IMR-90 (cell line): Measurements from ENCODE around the gene PPM1M. TPM values are rescaled to one million over a fixed set of nuclear protein-coding genes. Genes with fewer than 3 reads are reported as not detected.

Experiments used
- ATAC-seq: fragments of 200-7000 bp; cut with Tn5 transposase; 2 replicates; pipeline ENCODE4 v1.9.1; 2020; ENCODE audit warnings: low read depth, mild to moderate bottlenecking, moderate library complexity
- BruUV-seq: library from RNA; stranded (reverse); fragments of 400-500 nt; replicated peaks from 2 replicates; lab custom pipeline; 2021; lab: Mats Ljungman, UMichigan
- CTCF ChIA-PET: fragments of 300-600 bp; formaldehyde crosslinking; extraction: SDS; loops from one replicate; lab custom pipeline; 2021; ENCODE audit warnings: antibody characterized with exemption; lab: Yijun Ruan, JAX
- POLR2A ChIA-PET: fragments of 300-600 bp; sonication (Branson Sonifier 250); formaldehyde crosslinking; loops from one replicate; lab custom pipeline; 2022; ENCODE audit warnings: antibody characterized with exemption; ENCODE audit not compliant: unreplicated experiment; lab: Charles Lee
- DNase-seq: peaks from one replicate; pipeline ENCODE4 v3.0.0; 2013
- H2AFZ ChIP-seq: replicated peaks from 2 replicates; pipeline ENCODE3; 2013; ENCODE audit warnings: low read length, mild to moderate bottlenecking; ENCODE audit not compliant: poor library complexity
- H2AK5ac ChIP-seq: 2 replicates; pipeline ENCODE4 v1.6.1; 2013; ENCODE audit warnings: low read depth, low read length, inconsistent platforms
- H2AK9ac ChIP-seq: replicated peaks from 2 replicates; pipeline ENCODE3; 2013; ENCODE audit warnings: mild to moderate bottlenecking, low read depth, low read length, moderate library complexity; ENCODE audit not compliant: poor library complexity
- H2BK120ac ChIP-seq: 2 replicates; pipeline ENCODE4 v1.6.1; 2013; ENCODE audit warnings: low read depth, low read length, inconsistent platforms
- H2BK15ac ChIP-seq: 3 replicates; pipeline ENCODE4 v1.6.1; 2013; ENCODE audit warnings: low read depth, low read length, inconsistent platforms
- H2BK20ac ChIP-seq: 2 replicates; pipeline ENCODE4 v1.6.1; 2013; ENCODE audit warnings: low read depth, mild to moderate bottlenecking, inconsistent platforms, low read length, moderate library complexity
- H2BK5ac ChIP-seq: 2 replicates; pipeline ENCODE4 v1.6.1; 2013; ENCODE audit warnings: mild to moderate bottlenecking, low read depth, low read length, inconsistent platforms; ENCODE audit not compliant: poor library complexity, severe bottlenecking
- H3K14ac ChIP-seq: replicated peaks from 2 replicates; pipeline ENCODE4 v1.6.1; 2013; ENCODE audit warnings: low read depth, low read length, inconsistent platforms
- H3K18ac ChIP-seq: 2 replicates; pipeline ENCODE4 v1.6.1; 2013; ENCODE audit warnings: low read depth, low read length, control low read depth
- H3K23ac ChIP-seq: 2 replicates; pipeline ENCODE4 v1.6.1; 2013; ENCODE audit warnings: low read depth, low read length, inconsistent platforms
- H3K27ac ChIP-seq: 2 replicates; pipeline ENCODE4 v1.5.1; 2013; ENCODE audit warnings: mild to moderate bottlenecking, control low read depth, low read length; ENCODE audit not compliant: insufficient read depth
- H3K27me3 ChIP-seq: 2 replicates; pipeline ENCODE4 v1.6.1; 2013; ENCODE audit warnings: low read length; ENCODE audit not compliant: control insufficient read depth, insufficient read depth
- H3K36me3 ChIP-seq: 2 replicates; pipeline ENCODE4 v1.6.1; 2013; ENCODE audit warnings: low read length, mixed read lengths; ENCODE audit not compliant: control insufficient read depth, insufficient read depth
- H3K4ac ChIP-seq: 2 replicates; pipeline ENCODE4 v1.6.1; 2013; ENCODE audit warnings: low read depth, low read length, inconsistent platforms
- H3K4me1 ChIP-seq: 2 replicates; pipeline ENCODE4 v1.6.1; 2013; ENCODE audit warnings: low read length, mixed read lengths; ENCODE audit not compliant: control insufficient read depth, insufficient read depth
- H3K4me2 ChIP-seq: 2 replicates; pipeline ENCODE4 v1.6.1; 2013; ENCODE audit warnings: low read depth, mild to moderate bottlenecking, control low read depth, low read length, moderate library complexity
- H3K4me3 ChIP-seq: 2 replicates; pipeline ENCODE4 v1.5.1; 2013; ENCODE audit warnings: low read depth, mild to moderate bottlenecking, control low read depth, low read length, moderate library complexity; ENCODE audit not compliant: insufficient read depth
- H3K56ac ChIP-seq: 2 replicates; pipeline ENCODE4 v1.6.1; 2013; ENCODE audit warnings: low read length, inconsistent platforms; ENCODE audit not compliant: insufficient read depth; ENCODE audit errors: extremely low read depth
- H3K79me1 ChIP-seq, 2 experiments: 2 replicates each; pipeline ENCODE4 v1.6.1; 2013; ENCODE audit warnings: low read length in 2 of 2, inconsistent platforms in 1 of 2, low read depth in 1 of 2
- H3K9ac ChIP-seq: 2 replicates; pipeline ENCODE4 v1.6.1; 2013; ENCODE audit warnings: low read depth, low read length, control low read depth
- H3K9me1 ChIP-seq: 2 replicates; pipeline ENCODE4 v1.6.1; 2013; ENCODE audit warnings: low read length, inconsistent platforms; ENCODE audit not compliant: insufficient read depth
- H3K9me3 ChIP-seq: 2 replicates; pipeline ENCODE4 v1.6.1; 2013; ENCODE audit warnings: low read length; ENCODE audit not compliant: control insufficient read depth, insufficient read depth
- H4K20me1 ChIP-seq: 2 replicates; pipeline ENCODE4 v1.6.1; 2013; ENCODE audit warnings: low read length, inconsistent platforms; ENCODE audit not compliant: insufficient read depth
- H4K5ac ChIP-seq: 2 replicates; pipeline ENCODE4 v1.6.1; 2013; ENCODE audit warnings: mild to moderate bottlenecking, low read depth, low read length, control low read depth
- H4K8ac ChIP-seq, 2 experiments: 2 replicates each; pipeline ENCODE4 v1.6.1; 2013; ENCODE audit warnings: low read depth in 2 of 2, low read length in 2 of 2, control low read depth in 1 of 2, inconsistent platforms in 1 of 2
- H4K91ac ChIP-seq: 2 replicates; pipeline ENCODE4 v1.6.1; 2013; ENCODE audit warnings: low read depth, low read length, inconsistent platforms; ENCODE audit not compliant: insufficient read depth
- RFX5 ChIP-seq: IDR thresholded peaks from 2 replicates; pipeline ENCODE4 v1.8.0; 2012; ENCODE audit warnings: low read depth, mild to moderate bottlenecking, low read length, moderate library complexity
- USF2 ChIP-seq: fragments of 150-350 bp; IDR thresholded peaks from 2 replicates; pipeline ENCODE4 v1.6.1; 2017; ENCODE audit warnings: mild to moderate bottlenecking, antibody characterized with exemption, low read length, low read depth
- WGBS, 2 experiments: methylation state at CpG; one replicate each; pipeline versions ENCODE4 v1.1.5 to v1.1.7; 2013; ENCODE audit warnings: missing lambda C conversion rate in 2 of 2; ENCODE audit not compliant: insufficient read length in 1 of 2; ENCODE audit errors: extremely low coverage in 2 of 2; 5-methylcytosine and 5-hydroxymethylcytosine counted together
- dilution Hi-C: fragments of 300-500 bp; cut with HindIII; formaldehyde crosslinking; loops from one replicate; pipeline ENCODE4 v1.14.3; 2018; ENCODE audit warnings: low sequenced_read_pairs; ENCODE audit not compliant: unreplicated experiment
- in situ Hi-C: fragments of 300-500 bp; cut with MboI; formaldehyde crosslinking; loops from 3 replicates; pipeline ENCODE4 v1.14.3; 2019; ENCODE audit warnings: low sequenced_read_pairs, inconsistent platforms, mixed read lengths
- intact Hi-C: fragments of 100-400 bp; cut with micrococcal nuclease; formaldehyde crosslinking; loops from 2 replicates; pipeline ENCODE4 v1.10.0; 2022
- polyA plus RNA-seq, 3 experiments: library from polyadenylated mRNA; depleted of rRNA; stranded (reverse); fragments of >200 nt; gene quantifications; 2 replicates each; pipeline ENCODE4 v1.2.3, GENCODE V29; 2012; ENCODE audit warnings: low replicate concordance in 1 of 3
- total RNA-seq: library from RNA; depleted of rRNA; stranded (reverse); fragments of >200 nt; gene quantifications from 2 replicates; pipeline ENCODE4 v1.2.3, GENCODE V29; 2012

The PPM1M gene
- total and polyA plus RNA-seq, 2 of the 4 experiments (the other 2 are of a cell fraction): 12.2 to 18.1 TPM

DNA sequence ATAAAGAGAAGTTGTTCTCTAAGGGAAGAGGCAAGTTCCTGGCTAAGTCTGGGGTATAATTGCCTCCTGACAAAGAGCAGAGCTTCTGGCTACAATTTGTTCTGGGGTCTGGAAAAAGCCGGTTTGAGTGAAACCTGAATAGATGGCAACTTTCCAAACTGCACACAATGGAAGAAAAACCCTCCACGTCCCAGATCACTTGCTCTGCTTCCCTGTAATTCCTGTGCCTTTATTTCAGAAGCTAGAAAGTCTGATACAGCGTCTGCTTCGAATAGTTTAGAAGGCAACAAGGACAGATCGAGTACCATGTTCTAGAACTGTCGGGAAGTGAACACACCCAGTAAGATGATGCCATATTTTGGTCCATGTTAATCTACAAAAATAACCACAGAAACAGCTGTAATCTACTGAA lies 34.5 kb downstream of the PPM1M start:
- no peak for TF ChIP-seq RFX5
- no peak for TF ChIP-seq USF2
- Histone ChIP-seq H3K18ac (no peak overlapping the region), H2BK5ac (no peak overlapping the region), H3K14ac (no peak overlapping the region), H2AFZ (no peak overlapping the region), H2AK5ac (no peak overlapping the region), H3K9me3 (no peaks in the 10 kb centered on the region), H3K4me1 (peaks cover 12% of the 10 kb centered on the region), H2BK15ac (no peak overlapping the region), H4K91ac (no peak overlapping the region), H2BK20ac (no peak overlapping the region), H3K9me1 (peaks cover 11% of the 10 kb centered on the region; the same call in 1 of the 2 replicates), H4K8ac (peak overlapping the region in 1 of 2 experiments; percentile 41; a peak in 2 of 4 replicates), H3K27me3 (no peaks in the 10 kb centered on the region), H2BK120ac (no peak overlapping the region), H3K4me2 (no peak overlapping the region; the same call in 1 of the 2 replicates), H3K4me3 (no peak overlapping the region), H3K27ac (no peak overlapping the region), H4K20me1 (peaks cover 27% of the 10 kb centered on the region), H3K36me3 (no peaks in the 10 kb centered on the region), H3K79me1 (peaks cover 6 to 18% of the 10 kb centered on the region in 2 experiments; a peak in 3 of 4 replicates), H3K56ac (no peak overlapping the region), H3K4ac (no peak overlapping the region), H2AK9ac (no peak overlapping the region), H3K23ac (peak overlapping the region; percentile 49), H3K9ac (no peak overlapping the region), H4K5ac (0 out of 2 replicates have a peak overlapping the region, but pooled peaks have one; percentile 22)
- intact Hi-C loops (no loop called here), in situ Hi-C loops (no loop called here), dilution Hi-C loops (no loop called here)
- BruUV-seq: no TSS peak
- ChIA-PET POLR2A (no interaction called here), CTCF (interaction anchor here (0.5 to 0.7 kb wide), 3 partner anchors 10 to 329 kb away, joined by 3 to 4 read pairs (median 3); no protein-coding TSS in a partner anchor)
- 64% methylated on average over 4 of the region's 6 CpGs; no CpG with 5 or more reads in 1 of the 2 experiments for WGBS, 2 experiments
- ATAC-seq (no peak), DNase-seq (no peak)
